B cell (primary cell): ENCODE results near the gene SRSF6.

Experiments used
- EZH2 ChIP-seq: IDR thresholded peaks from 2 replicates; pipeline ENCODE4 v1.6.1; 2012; ENCODE audit warnings: borderline replicate concordance, low read depth, mild to moderate bottlenecking, moderate library complexity, low read length; ENCODE audit not compliant: insufficient read depth, poor library complexity, severe bottlenecking
- TF ChIP-seq, protein P1 (sequence below): fragments of 200-600 bp; IDR thresholded peaks from one replicate; pipeline ENCODE4 v1.8.0; 2022; ENCODE audit warnings: antibody characterized with exemption, mild to moderate bottlenecking

DNA sequence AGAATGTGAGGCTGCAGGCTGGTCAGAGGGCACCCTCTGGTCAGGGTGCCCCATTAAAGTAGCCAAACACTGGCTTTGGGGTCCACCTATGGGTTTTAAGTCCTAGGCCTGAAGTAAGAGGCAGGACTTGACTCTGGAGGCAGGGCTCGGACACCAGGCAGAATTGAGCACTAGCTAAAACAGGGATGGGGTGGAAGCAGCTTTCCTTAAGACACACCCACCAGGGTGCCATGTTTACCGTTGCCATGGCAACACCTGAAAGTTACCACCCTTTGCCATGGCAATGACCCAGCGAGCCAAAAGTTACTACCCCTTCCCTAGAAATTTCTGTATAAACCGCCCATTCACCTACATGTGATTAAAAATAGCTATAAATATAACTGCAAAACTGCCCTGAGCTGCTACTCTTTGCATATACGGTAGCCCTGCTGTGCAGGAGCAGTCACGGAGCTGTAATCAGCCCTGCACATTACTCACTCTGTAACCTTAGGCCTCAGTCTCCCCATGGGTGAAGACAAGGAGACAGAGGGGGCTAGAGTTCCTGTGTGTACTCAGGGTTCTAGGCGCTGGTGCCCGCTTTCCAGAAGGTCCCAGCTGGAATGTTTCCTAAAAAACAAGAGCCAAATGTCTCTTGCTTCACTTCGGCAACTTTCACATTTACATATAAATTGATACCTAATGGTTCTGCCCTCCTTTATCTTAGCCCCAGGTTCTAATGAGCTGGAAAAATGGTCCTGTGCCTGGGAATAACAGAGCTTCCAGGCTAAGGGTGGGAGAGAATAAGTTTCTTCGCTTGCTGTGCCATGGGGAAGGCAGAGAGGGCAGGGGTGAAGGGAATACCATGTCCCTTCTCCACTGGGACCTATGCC, 27.2 kb upstream of the SRSF6 start:
- TF ChIP-seq, protein P1, sequence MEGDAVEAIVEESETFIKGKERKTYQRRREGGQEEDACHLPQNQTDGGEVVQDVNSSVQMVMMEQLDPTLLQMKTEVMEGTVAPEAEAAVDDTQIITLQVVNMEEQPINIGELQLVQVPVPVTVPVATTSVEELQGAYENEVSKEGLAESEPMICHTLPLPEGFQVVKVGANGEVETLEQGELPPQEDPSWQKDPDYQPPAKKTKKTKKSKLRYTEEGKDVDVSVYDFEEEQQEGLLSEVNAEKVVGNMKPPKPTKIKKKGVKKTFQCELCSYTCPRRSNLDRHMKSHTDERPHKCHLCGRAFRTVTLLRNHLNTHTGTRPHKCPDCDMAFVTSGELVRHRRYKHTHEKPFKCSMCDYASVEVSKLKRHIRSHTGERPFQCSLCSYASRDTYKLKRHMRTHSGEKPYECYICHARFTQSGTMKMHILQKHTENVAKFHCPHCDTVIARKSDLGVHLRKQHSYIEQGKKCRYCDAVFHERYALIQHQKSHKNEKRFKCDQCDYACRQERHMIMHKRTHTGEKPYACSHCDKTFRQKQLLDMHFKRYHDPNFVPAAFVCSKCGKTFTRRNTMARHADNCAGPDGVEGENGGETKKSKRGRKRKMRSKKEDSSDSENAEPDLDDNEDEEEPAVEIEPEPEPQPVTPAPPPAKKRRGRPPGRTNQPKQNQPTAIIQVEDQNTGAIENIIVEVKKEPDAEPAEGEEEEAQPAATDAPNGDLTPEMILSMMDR: no peak
- no peak for TF ChIP-seq EZH2
